ENCODE data around the gene MICAL1. TPM values are rescaled to one million over a fixed set of nuclear protein-coding genes. Genes with fewer than 3 reads are reported as not detected.

The MICAL1 gene
- total RNA-seq, 2 experiments from 2014 or later, result 69.2 to 101 TPM

GRCh38 chr6:109466212-109466923 lies 10.8 kb upstream of the MICAL1 start:
- ChIA-PET CTCF (ENCODE audit: unreplicated experiment) (no interaction called here), POLR2A (interaction anchor here (0.7 to 4.7 kb wide), 2 partner anchors 10 to 11 kb away, joined by 4 to 20 read pairs; partner anchors contain the start of gene MICAL1)
- Histone ChIP-seq H3K27ac (ENCODE audit: low read depth, low read length, poor library complexity, severe bottlenecking) (no peak overlapping the region), H3K79me2 (ENCODE audit: insufficient read depth, low read depth, low read length) (peaks cover 37% of the 10 kb centered on the region), H3K36me3 (ENCODE audit: insufficient read depth, low read length) (peaks cover 98% of the 10 kb centered on the region), H2AFZ (ENCODE audit: low read length) (no peak overlapping the region), H4K20me1 (ENCODE audit: insufficient read depth, low read length) (no peaks in the 10 kb centered on the region), H3K9me3 (ENCODE audit: low read length) (no peaks in the 10 kb centered on the region), H3K4me3 (ENCODE audit: low read depth, low read length, poor library complexity, severe bottlenecking) (no peak overlapping the region), H3K9me2 (ENCODE audit: insufficient read depth, low read length) (no peaks in the 10 kb centered on the region), H3K4me1 (ENCODE audit: insufficient read depth, low read length, poor library complexity, severe bottlenecking) (peaks cover 16% of the 10 kb centered on the region), H3K4me2 (ENCODE audit: low read length) (no peak overlapping the region)
- TF ChIP-seq CTCF (conservative IDR thresholded peaks at IDR 0.05; ENCODE audit: low read length), result no peak
- no peak for TF ChIP-seq EZH2phosphoT487 (IDR thresholded peaks at IDR 0.05; ENCODE audit: borderline replicate concordance, low read depth, low read length)
- intact Hi-C loops (cut with micrococcal nuclease; ENCODE audit: unreplicated experiment), result no loop called here
- no peak for DNase-seq (ENCODE audit: low spot score)
- no TSS peak for BruUV-seq (replicated peaks)

GRCh38 chr6:109465772-109466171 lies 10.2 kb upstream of the MICAL1 start:
- H3K79me2 ChIP-seq (ENCODE audit: insufficient read depth, low read depth, low read length), result peaks cover 38% of the 10 kb centered on the region
- POLR2A ChIA-PET, result interaction anchor here (0.7 to 4.7 kb wide), 2 partner anchors 11 kb away, joined by 4 to 20 read pairs; partner anchors contain the start of gene MICAL1
- no peaks in the 10 kb centered on the region for H3K9me2 ChIP-seq (ENCODE audit: insufficient read depth, low read length)
- H3K36me3 ChIP-seq (ENCODE audit: insufficient read depth, low read length), result peaks cover 98% of the 10 kb centered on the region
- no peaks in the 10 kb centered on the region for H3K9me3 ChIP-seq (ENCODE audit: low read length)
- no peak for TF ChIP-seq CTCF (conservative IDR thresholded peaks at IDR 0.05; ENCODE audit: low read length)
- TF ChIP-seq EZH2phosphoT487 (IDR thresholded peaks at IDR 0.05; ENCODE audit: borderline replicate concordance, low read depth, low read length), result no peak
- peaks cover 18% of the 10 kb centered on the region for H3K4me1 ChIP-seq (ENCODE audit: insufficient read depth, low read length, poor library complexity, severe bottlenecking)
- CTCF ChIA-PET (ENCODE audit: unreplicated experiment), result no interaction called here
- intact Hi-C loops (cut with micrococcal nuclease; ENCODE audit: unreplicated experiment), result no loop called here
- no peak overlapping the region for H3K4me2 ChIP-seq (ENCODE audit: low read length)
- DNase-seq (ENCODE audit: low spot score), result no peak
- H3K27ac ChIP-seq (ENCODE audit: low read depth, low read length, poor library complexity, severe bottlenecking), result no peak overlapping the region
- BruUV-seq (replicated peaks), result no TSS peak
- H2AFZ ChIP-seq (ENCODE audit: low read length), result no peak overlapping the region
- H4K20me1 ChIP-seq (ENCODE audit: insufficient read depth, low read length), result no peaks in the 10 kb centered on the region
- no peak overlapping the region for H3K4me3 ChIP-seq (ENCODE audit: low read depth, low read length, poor library complexity, severe bottlenecking)
